Ovary (tissue), 9 donors: ENCODE data around the gene RPL12. TPM values are rescaled to one million over a fixed set of nuclear protein-coding genes. Genes with fewer than 3 reads are reported as not detected.
"Not testable (repeated sequence)": the region's sequence is repeated elsewhere in the genome, so short reads cannot be mapped to it uniquely, and the experiment has no call there.

Experiments used
- DNase-seq, 5 donors: peaks; one replicate each; pipeline ENCODE4 v3.0.0-alpha.2; 2019 to 2020
- H3K27ac ChIP-seq, 2 donors: fragments of 200-600 bp; one replicate each; pipeline versions ENCODE4 v1.5.1 to v1.8.0; 2019 to 2022
- H3K27me3 ChIP-seq: fragments of 200-600 bp; one replicate; pipeline ENCODE4 v1.8.0; 2022
- H3K36me3 ChIP-seq: fragments of 200-600 bp; sonication (generic); one replicate; pipeline ENCODE4 v1.5.1; 2019
- H3K4me1 ChIP-seq: one replicate; pipeline ENCODE4 v1.8.1; 2013; ENCODE audit warnings: mild to moderate bottlenecking, moderate library complexity; ENCODE audit not compliant: insufficient read depth
- H3K4me3 ChIP-seq: fragments of 200-600 bp; sonication (generic); one replicate; pipeline ENCODE4 v1.5.1; 2017
- H3K9me3 ChIP-seq, 2 donors: fragments of 200-600 bp in 1 of 2; sonication (generic) in 1 of 2; one replicate each; pipeline versions ENCODE4 v1.5.1 to v1.8.1; 2013 to 2019; ENCODE audit warnings: mild to moderate bottlenecking in 1 of 2, moderate library complexity in 1 of 2
- CTCF ChIP-seq, 3 donors: fragments of 450-650 bp in 2 of 3; fragments of 200-600 bp in 1 of 3; IDR thresholded peaks; one replicate each; pipeline versions ENCODE4 v1.5.1 to v1.8.0; 2016 to 2022; ENCODE audit warnings: antibody characterized with exemption in 3 of 3, mild to moderate bottlenecking in 1 of 3
- EP300 ChIP-seq: sonication (generic); formaldehyde crosslinking; IDR thresholded peaks from one replicate; pipeline ENCODE4 v1.6.1; 2017; ENCODE audit warnings: antibody characterized with exemption
- POLR2A ChIP-seq: fragments of 450-650 bp; IDR thresholded peaks from one replicate; pipeline ENCODE4 v1.6.1; 2017; ENCODE audit warnings: antibody characterized with exemption, mild to moderate bottlenecking, moderate library complexity
- WGBS, 3 donors: extraction: QIAGEN DNeasy Blood & Tissue Kit in 1 of 3; methylation state at CpG; one replicate each; pipeline versions ENCODE4 v1.1.5 to v1.1.7; 2013 to 2017; 5-methylcytosine and 5-hydroxymethylcytosine counted together
- intact Hi-C, 4 donors: fragments of 100-400 bp; cut with DNase I; formaldehyde crosslinking; loops; one replicate each; pipeline versions ENCODE4 v1.11.0 to v1.15.1; 2022 to 2023
- polyA plus RNA-seq, 2 donors: library from polyadenylated mRNA; stranded (reverse); fragments of 200-250 nt in 1 of 2; fragments of 350-450 nt in 1 of 2; fragmentation: Illumina TruSeq in 1 of 2; extraction: RNeasy Lipid Tissue Mini Kit (QIAGEN cat#74804) in 1 of 2; gene quantifications; one replicate each; pipeline ENCODE4 v1.2.3, GENCODE V29; 2013 to 2014
- total RNA-seq, 7 donors: library from RNA; depleted of rRNA in 2 of 7; stranded (reverse); fragments of >200 nt in 2 of 7; fragmentation: NEBNext Ultra II Directional in 3 of 7; extraction: Animal tissue kit (Norgen Biotek cat#: 25700) in 3 of 7; gene quantifications; one replicate each; pipeline versions ENCODE4 v1.1.0 to v1.2.4, GENCODE V29; 2016 to 2023
- donor health status: DM: no; HTN: no; CAD: no; lungs with moderate emphysema.
- donor health status: DM: no; HTN: no; CAD: no.
- donor health status: Bipolar disorder and iron deficiency.
- donor health status: DM: yes; HTN: yes; CAD: no.
- donor health status: DM: no; HTN: no; CAD: no.
- donor health status: DM: yes; HTN: yes; CAD: no.

The RPL12 gene
- total and polyA plus RNA-seq, 9 donors: 1,883 to 5,812 (median 2,353) TPM

DNA sequence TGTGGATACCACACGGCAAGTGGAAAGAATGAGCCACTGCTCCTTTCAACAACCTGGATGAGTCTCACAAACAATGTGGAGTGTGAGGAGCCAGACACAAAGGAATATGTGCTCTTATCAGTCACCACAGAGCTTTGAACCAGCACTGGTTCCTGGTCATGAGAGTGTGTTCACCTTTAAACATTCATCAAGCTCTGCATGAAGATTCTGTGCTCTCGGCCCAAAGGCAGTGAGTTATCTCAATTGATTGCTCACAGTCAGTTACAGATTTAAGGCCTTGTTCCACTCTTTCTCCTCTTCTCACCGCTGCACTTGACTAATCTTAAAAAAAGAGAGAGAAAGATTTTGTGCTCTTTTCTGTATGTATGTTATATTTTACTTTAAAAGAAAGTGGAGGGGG is 19.5 kb upstream of the RPL12 start:
- Histone ChIP-seq H3K36me3 (no peaks in the 10 kb centered on the region), H3K4me3 (no peak overlapping the region), H3K4me1 (no peaks in the 10 kb centered on the region), H3K27ac (no peak overlapping the region), H3K9me3 (no peaks in the 10 kb centered on the region), H3K27me3 (no peaks in the 10 kb centered on the region)
- 80 to 89% (median 85%) methylated on average over 3 of the region's 3 CpGs for WGBS, 3 donors
- no peak for TF ChIP-seq CTCF (IDR thresholded peaks at IDR 0.05)
- TF ChIP-seq EP300: no peak
- TF ChIP-seq POLR2A: no peak
- intact Hi-C loops: no loop called here
- DNase-seq: no peak

- no peak for DNase-seq
- TF ChIP-seq EP300: no peak
- no peak for TF ChIP-seq CTCF (IDR thresholded peaks at IDR 0.05)
- no peak for TF ChIP-seq POLR2A
- intact Hi-C loops: no loop called here
- H3K4me1 ChIP-seq: no peaks in the 10 kb centered on the region
- no peak overlapping the region for H3K27ac ChIP-seq
- H3K36me3 ChIP-seq: no peaks in the 10 kb centered on the region
- no peaks in the 10 kb centered on the region for H3K9me3 ChIP-seq
- H3K27me3 ChIP-seq: no peaks in the 10 kb centered on the region
- no peak overlapping the region for H3K4me3 ChIP-seq
- WGBS, 3 donors: 95 to 98% (median 95%) methylated on average over 14 of the region's 14 CpGs
These were observed 16.4 kb upstream of the RPL12 start for GRCh38 chr9:127467621-127468020.

GRCh38 chr9:127466407-127466917 is 15.3 kb upstream of the RPL12 start:
- H3K27ac ChIP-seq, H3K4me1 ChIP-seq, H3K9me3 ChIP-seq, H3K36me3 ChIP-seq, intact Hi-C loops, DNase-seq, H3K27me3 ChIP-seq, H3K4me3 ChIP-seq: not testable (repeated sequence)
- 95 to 97% (median 95%) methylated on average over 5 of the region's 5 CpGs for WGBS, 3 donors

GRCh38 chr9:127463911-127464310 is 12.7 kb upstream of the RPL12 start:
- Histone ChIP-seq H3K27me3 (no peaks in the 10 kb centered on the region), H3K4me3 (no peak overlapping the region), H3K4me1 (no peaks in the 10 kb centered on the region), H3K36me3 (no peaks in the 10 kb centered on the region), H3K9me3 (no peaks in the 10 kb centered on the region), H3K27ac (no peak overlapping the region)
- TF ChIP-seq EP300: no peak
- no peak for TF ChIP-seq POLR2A
- TF ChIP-seq CTCF (IDR thresholded peaks at IDR 0.05): no peak
- no peak for DNase-seq
- 65 to 69% (median 67%) methylated on average over 7 of the region's 7 CpGs for WGBS, 3 donors
- intact Hi-C loops: no loop called here

DNA sequence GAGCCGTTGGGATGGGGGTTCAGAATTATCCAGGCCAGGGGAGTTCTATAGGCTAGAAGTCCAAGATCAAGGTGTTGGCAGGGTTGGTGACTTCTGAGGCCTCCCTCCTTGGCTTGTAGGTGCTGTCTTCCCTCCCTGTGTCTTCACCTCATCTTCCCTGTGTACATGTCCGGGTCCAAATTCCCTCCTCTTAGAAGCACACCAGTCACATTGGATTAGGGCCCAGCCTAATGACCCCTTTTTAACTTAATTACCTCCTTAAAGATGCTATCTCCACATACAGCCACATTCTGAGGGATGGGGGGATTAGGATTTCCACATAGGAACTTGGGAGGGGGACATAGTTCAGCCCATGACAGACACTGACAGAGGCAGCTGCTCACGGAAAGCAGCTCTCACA is 12.2 kb upstream of the RPL12 start:
- H3K36me3 ChIP-seq: no peaks in the 10 kb centered on the region
- no peaks in the 10 kb centered on the region for H3K27me3 ChIP-seq
- intact Hi-C loops: no loop called here
- TF ChIP-seq CTCF (IDR thresholded peaks at IDR 0.05) (no peak), POLR2A (no peak), EP300 (no peak)
- no peak overlapping the region for H3K4me3 ChIP-seq
- H3K9me3 ChIP-seq: no peaks in the 10 kb centered on the region
- H3K27ac ChIP-seq: no peak overlapping the region
- no peak for DNase-seq
- 74 to 82% (median 76%) methylated on average over 3 of the region's 3 CpGs for WGBS, 3 donors
- H3K4me1 ChIP-seq: no peaks in the 10 kb centered on the region
